NCI-H146 (cell line): Measurements from ENCODE around the gene GEMIN2.
"Not testable (repeated sequence)": the region's sequence is repeated elsewhere in the genome, so short reads cannot be mapped to it uniquely, and the experiment has no call there.

Experiments used
- DNase-seq: peaks from one replicate; lab custom pipeline; 2025; lab: John Stamatoyannopoulos, UW

The GEMIN2 gene

GRCh38 chr14:39177168-39177545, 63.0 kb downstream of the GEMIN2 start:
- DNase-seq: no peak

- DNase-seq: no peak
Measured at GRCh38 chr14:39179042-39179441, 64.9 kb downstream of the GEMIN2 start.

DNA sequence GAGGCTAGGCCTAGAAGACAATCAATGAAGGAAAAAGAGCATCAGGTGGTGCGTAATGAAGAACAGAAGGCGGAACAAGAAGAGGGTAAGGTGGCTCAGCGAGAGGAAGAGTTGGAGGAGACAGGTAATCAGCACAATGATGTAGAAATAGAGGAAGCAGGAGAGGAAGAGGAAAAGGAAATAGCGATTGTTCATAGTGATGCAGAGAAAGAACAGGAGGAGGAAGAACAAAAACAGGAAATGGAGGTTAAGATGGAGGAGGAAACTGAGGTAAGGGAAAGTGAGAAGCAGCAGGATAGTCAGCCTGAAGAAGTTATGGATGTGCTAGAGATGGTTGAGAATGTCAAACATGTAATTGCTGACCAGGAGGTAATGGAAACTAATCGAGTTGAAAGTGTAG, 66.4 kb downstream of the GEMIN2 start:
- no peak for DNase-seq

- no peak for DNase-seq
Measured at GRCh38 chr14:39181026-39181692, 67.0 kb downstream of the GEMIN2 start.

- no peak for DNase-seq
Measured at GRCh38 chr14:39181693-39182047, 67.5 kb downstream of the GEMIN2 start.

GRCh38 chr14:39182770-39183684, 68.9 kb downstream of the GEMIN2 start:
- no peak for DNase-seq

DNA sequence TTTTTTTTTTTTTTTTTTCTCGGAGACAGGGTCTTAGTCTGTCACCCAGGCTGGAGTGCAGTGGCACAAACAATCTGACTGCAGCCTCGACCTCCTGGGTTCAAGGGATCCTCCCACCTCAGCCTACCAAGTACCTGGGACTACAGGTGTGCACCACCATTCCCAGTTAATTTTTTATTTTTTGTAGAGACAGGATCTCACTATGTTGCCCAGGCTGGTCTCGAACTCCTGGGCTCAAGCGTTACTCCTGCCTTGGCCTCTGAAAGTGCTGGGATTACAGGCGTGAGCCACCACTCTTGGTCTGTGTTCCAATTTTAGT, 69.5 kb downstream of the GEMIN2 start:
- not testable (repeated sequence) for DNase-seq

DNA sequence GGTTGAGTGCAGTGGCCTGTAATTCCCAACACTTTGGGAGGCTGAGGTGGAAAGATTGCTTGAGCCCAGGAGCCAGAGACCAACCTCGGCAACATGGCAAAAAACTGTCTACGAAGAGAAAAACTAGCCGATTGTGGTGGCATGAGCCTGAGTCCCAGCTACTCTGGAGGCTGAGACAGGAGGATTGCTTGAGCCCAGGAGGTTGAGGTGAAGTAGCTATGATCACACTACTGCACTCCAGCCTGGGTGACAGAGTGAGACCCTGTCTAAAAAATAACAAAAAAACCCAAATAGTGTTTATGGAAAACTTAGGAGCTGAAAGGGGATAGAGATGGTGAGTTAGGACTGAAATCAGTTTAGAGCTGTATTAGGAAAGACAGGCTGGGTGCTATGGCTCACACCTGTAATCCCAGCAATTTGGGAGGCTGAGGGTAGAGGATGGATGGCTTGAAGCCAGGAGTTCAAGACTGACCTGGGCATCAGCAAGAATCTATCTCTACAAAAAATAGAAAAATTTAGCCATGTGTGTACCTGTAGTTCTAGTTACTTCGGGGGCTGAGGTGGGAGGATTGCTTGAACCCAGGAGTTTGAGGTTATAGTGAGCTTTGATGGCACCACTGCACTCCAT, 70.6 kb downstream of the GEMIN2 start:
- no peak for DNase-seq

DNA sequence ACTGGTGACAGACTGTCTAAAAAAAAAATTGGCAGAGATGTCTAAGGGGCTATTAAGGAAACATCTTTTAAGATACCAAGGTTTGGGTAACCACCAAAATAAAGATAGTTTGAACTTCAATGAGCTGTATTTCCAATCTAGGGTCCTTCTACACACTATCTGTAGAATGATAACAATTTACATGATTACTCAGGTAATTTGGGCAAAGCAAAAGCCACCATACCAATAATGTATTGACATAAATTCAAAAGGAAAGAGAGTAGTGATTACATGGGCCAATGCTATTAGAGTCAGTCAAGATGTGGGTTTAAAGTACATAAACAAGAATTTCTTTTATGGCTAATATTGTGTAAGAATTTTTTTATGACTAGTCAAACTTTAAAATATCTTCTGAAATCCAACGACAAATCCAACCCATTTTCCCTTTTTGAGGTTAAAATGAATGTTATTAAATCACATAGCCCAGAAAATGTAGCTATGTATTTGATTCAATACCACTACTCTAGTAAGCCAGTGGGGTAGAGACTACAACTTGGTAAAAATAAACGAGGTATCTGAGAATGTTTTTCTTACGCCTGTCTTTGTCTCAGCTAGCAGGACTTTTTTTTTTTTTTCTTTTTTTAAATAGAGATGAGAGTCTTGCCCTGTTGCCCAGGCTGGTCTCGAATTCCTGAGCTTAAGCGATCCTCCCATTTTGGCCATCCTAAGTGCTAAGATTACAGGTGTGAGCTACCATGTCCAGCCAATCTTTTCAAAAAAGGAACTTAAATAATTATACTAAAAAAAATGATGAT, 71.3 kb downstream of the GEMIN2 start:
- DNase-seq: no peak
